Measurements from ENCODE around the gene CAPN8.

DNA sequence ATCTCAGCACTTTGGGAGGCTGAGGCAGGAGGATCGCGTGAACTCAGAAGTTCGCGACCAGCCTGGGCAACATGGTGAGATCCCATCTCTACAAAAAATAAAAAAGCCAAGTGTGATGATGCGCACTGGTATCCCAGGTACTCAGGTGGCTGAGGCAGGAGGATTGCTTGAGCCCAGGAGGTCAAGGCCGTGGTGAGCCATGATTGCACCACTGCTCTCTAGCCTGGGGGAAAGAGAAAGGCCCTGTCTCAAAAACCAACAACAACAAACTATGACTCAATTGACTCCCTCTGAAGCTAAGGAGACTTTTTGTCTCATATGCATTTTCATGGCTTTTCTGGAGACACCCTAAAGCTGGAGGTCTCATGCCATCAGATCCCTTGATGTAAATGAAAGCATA lies 153.4 kb downstream of the CAPN8 start:
- no peak for TF ChIP-seq CEBPB (IDR thresholded peaks at IDR 0.05; ENCODE audit: low read depth)
- no peak for TF ChIP-seq EGR1 (IDR thresholded peaks at IDR 0.05; ENCODE audit: low read depth)
- no peak for TF ChIP-seq POLR2AphosphoS5 (IDR thresholded peaks at IDR 0.05; ENCODE audit: low read depth, low read length)
- TF ChIP-seq POLR2A (IDR thresholded peaks at IDR 0.05; ENCODE audit: borderline replicate concordance, extremely low read depth, insufficient read depth, insufficient read length): no peak
- no peak for TF ChIP-seq SP1 (IDR thresholded peaks at IDR 0.05; ENCODE audit: low read depth)
- no peak for TF ChIP-seq SRF (IDR thresholded peaks at IDR 0.05; ENCODE audit: low read depth)
- TF ChIP-seq, protein P1, sequence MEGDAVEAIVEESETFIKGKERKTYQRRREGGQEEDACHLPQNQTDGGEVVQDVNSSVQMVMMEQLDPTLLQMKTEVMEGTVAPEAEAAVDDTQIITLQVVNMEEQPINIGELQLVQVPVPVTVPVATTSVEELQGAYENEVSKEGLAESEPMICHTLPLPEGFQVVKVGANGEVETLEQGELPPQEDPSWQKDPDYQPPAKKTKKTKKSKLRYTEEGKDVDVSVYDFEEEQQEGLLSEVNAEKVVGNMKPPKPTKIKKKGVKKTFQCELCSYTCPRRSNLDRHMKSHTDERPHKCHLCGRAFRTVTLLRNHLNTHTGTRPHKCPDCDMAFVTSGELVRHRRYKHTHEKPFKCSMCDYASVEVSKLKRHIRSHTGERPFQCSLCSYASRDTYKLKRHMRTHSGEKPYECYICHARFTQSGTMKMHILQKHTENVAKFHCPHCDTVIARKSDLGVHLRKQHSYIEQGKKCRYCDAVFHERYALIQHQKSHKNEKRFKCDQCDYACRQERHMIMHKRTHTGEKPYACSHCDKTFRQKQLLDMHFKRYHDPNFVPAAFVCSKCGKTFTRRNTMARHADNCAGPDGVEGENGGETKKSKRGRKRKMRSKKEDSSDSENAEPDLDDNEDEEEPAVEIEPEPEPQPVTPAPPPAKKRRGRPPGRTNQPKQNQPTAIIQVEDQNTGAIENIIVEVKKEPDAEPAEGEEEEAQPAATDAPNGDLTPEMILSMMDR (IDR thresholded peaks at IDR 0.05 in 2 of 3, conservative IDR thresholded peaks at IDR 0.05 in 1 of 3; ENCODE audit: borderline replicate concordance in 1 of 3, insufficient read depth in 1 of 3, low read depth in 2 of 3, low read length in 2 of 3): no peak
- TF ChIP-seq EZH2 (IDR thresholded peaks at IDR 0.05): no peak
- TF ChIP-seq ZFX (IDR thresholded peaks at IDR 0.05): no peak
- TF ChIP-seq TCF7L2 (IDR thresholded peaks at IDR 0.05; ENCODE audit: borderline replicate concordance, extremely low read depth, insufficient read depth, insufficient read length): no peak
- no peak for TF ChIP-seq EZH2phosphoT487 (IDR thresholded peaks at IDR 0.05; ENCODE audit: borderline replicate concordance)
